UCSD-AML1 (cell line): Measurements from ENCODE around the gene SORBS1.

Experiments
- DNase-seq: peaks from one replicate; lab custom pipeline; 2025; ENCODE audit not compliant: unreplicated experiment; lab: John Stamatoyannopoulos, UW

The SORBS1 gene

DNA sequence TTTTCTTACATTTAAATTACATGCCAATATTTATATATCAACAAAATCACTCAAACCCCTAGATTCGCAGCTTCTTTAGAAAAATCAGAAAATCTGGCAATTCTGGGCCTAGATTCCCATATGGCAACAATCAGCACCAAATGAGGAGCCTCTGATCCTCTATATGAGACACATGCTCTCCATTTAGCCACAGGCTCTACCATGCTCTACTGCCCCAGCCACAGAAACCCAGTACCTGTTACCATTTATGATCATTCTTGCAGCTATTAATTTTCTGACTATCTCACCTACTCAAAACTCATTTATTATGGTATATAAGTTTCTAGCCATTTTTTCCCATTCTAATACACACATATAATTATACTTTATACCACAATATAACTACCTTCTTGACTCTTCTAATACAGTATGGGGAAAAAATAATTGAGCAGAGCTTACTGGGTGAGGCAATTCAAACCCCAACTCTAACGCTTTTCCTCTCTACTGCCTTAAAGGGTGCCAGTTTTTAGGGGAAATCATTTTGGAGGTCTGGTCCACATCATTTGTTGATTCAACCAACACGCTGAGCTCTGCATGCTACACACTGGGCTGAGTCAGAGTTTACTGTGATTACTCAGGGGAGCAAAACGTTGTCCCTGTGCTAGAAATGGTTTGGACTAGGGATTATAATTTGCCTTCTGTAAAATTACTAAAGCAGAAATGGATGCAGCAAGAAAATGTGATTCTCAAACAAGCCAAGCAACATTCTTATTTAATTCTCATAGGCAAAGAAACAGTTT, 281.9 kb downstream of the SORBS1 start:
- no peak for DNase-seq

DNA sequence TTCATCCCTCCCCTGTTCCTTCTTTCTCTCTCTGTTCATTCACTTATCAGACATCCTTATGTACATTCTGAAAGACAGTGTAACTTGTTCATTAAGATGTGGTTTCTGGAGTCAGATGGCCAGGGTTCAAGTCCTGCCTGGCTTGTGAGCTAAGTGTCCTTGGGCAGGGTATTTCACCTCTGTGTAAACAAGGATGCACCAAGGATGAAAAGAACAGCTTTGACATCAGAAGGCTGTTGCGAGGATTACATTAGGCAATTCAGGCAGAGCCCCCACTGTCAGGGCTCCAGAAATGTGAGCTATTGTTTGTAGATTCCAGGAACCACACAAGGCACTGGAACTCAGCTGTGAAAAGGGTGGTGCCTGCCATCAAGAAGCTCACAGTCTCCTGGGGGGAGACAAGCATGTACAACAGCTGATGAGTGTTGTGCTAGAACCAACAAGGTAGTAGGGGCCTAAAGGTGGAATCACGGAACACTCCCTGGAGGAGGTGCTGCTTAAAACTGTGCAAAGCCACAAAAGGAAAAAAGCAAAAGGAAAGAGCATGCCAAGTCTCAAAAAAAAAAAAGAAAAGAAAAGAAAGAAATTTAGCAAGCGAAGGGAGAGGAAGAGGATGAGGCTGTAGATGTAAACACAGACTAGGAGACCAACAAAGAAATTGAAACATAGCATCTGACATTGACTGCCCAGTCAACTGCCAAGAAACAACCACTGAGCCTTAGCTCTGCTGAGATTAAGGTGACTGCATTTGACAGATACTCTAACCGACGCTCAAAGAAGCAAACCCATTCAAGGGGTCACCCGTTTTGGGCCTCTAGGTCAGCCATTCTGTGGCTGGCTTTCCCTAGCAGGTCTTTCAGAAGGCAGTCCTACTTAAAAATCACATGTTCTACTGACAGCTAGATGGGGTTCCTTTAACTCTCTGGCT, 282.8 kb downstream of the SORBS1 start:
- no peak for DNase-seq

- DNase-seq = no peak
Measured at GRCh38 chr10:95277614-95278013, 283.6 kb downstream of the SORBS1 start.

- DNase-seq = no peak
Measured at GRCh38 chr10:95277201-95277570, 284.0 kb downstream of the SORBS1 start.

DNA sequence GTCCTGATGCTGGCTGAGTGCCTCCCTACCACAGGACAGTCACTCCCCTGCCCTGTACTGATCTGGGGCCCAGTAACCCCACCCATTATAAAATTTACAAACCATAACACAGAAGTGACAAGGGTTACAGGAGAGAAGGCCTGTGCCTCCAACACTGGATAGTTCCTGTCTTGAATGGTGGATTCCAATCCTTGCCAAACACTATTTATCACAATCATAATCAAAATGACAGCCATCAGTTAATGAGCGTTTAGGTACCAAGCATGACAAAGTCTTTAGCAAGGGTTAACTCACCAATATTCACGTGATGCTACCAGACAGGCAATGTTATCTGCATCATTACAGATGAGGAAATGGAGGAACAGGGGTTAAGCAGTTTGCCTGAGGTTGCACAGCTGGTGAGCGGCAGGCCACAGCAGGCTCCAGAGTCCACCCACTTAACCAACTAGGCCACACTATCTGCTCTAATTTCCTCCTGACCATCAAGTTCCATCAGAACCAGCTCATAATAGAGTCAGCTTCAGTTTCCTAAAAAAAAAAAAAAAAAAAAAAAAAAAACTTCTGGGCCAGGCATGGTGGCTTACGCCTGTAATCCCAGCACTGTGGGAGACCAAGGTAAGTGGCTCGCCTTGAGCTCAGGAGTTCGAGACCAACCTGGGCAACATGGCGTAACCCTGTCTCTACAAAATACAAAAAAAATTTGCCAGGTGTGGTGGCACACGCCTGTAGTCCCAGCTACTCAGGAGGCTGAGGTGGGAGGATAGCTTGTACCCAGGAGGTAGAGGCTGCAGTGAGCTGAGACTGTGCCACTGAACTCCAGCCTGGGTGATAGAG, 284.6 kb downstream of the SORBS1 start:
- DNase-seq = peak; percentile 27

DNA sequence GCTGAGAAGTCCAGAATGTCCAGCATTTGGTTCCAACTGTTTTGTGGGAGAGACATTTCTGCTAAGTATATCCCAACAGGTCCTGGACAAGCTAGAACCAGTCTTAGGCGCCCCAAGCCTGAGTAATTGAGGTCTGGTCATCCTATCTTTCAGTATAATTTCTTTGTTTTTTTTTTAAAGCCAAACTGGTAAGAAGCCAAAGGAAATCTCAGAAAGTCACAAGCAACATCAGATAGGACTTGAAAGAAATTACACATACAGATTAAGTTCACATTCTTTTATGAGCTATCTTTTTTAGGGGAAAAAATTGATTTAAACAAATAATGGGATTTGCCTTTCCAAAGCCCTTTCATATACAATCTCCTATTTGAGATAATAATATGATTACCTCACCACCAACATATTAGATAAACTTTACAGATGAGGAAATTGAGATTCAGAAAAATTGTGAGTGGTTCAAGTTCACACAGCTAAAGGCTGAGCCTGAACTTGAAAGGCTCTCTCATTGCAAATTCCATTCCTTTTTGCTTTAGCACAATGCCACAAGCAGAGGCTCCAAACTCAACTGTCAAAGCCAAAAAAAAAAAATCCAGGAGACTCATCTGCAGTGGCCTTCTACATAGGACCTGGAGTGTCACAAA, 285.3 kb downstream of the SORBS1 start:
- no peak for DNase-seq

DNA sequence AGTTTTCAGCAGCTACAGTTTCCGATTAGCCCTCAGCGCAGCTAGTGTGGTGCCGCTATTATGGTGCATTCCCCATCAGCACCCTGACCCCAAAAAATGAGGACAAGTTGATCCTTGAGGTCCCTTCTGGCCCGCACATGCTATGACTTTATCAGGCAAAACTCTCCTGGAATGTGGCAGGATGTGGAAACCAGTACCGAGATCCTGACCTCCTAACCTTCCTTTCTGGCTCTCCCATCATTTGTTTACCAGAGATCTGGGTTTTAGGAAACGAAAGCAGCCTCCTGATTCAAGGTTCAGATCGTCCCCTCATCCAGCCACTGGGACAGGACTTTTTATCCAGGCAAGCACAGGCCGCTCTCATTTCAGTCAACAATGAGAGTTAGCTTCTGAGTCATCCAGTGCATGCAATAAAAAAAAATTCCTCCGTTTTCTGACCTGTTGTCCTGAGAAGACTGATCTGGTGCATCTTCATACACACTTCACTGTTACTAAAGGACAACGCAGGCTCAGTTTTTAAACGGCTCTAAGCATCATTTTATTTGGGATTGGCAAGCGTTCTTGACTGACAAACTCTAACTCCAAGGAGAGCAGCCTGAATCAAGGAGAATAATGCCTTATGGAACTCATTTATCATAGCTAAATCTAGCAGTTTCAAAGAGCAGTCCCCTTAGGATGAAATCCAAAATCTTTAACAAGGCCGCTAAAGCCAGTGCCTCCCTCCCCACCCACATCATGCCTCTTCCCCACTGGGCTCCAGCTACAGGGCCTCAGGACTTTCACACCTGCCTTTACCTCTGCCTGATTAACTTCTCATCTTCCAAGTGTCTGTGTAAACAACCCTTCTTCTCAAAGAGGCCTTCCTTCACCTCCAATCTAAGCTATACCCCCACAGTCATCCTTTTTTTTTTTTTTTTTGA, 287.5 kb downstream of the SORBS1 start:
- DNase-seq = no peak

DNA sequence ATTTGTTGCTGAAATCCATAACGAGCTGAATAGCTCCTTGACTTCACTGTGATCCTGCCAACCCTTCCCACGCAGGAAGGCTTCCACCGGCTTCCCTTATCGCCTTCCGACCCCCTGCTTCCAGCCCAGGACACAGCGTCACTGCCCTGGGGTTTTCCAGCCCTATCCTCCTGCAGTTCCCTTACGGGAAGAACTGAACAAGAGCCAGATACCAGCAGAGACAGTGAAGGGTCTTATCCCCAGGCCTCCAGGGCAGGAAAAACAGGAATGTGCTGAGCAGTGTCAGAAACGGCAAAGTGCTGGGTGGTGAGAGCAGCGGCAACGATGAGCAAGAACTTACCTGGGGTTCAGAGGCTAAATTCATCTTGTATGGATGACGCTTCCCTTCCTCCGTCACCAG, 292.7 kb downstream of the SORBS1 start:
- DNase-seq = no peak

DNA sequence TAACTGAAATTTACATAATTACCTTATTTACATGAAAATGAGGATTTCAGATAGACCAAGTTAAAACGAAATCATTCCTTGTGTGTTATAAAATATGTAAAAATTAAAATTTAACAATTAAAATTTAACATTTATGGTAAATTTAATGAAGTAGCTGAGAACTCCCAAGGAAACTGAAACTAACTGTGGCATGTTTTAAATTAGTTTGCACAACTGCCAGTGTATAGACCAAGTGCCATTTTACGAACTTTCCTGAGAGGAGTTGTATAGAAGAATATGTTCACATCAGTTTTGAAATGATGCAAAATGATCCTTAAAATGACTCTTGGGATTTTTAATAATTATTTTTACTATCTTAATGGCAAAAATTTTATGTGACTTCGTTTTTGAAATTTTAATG, 293.9 kb downstream of the SORBS1 start:
- DNase-seq = no peak

GRCh38 chr10:95266674-95267095, 294.5 kb downstream of the SORBS1 start:
- no peak for DNase-seq

- no peak for DNase-seq
Measured at GRCh38 chr10:95265572-95265971, 295.6 kb downstream of the SORBS1 start.

- DNase-seq = no peak
Measured at GRCh38 chr10:95264227-95265051, 296.7 kb downstream of the SORBS1 start.

DNA sequence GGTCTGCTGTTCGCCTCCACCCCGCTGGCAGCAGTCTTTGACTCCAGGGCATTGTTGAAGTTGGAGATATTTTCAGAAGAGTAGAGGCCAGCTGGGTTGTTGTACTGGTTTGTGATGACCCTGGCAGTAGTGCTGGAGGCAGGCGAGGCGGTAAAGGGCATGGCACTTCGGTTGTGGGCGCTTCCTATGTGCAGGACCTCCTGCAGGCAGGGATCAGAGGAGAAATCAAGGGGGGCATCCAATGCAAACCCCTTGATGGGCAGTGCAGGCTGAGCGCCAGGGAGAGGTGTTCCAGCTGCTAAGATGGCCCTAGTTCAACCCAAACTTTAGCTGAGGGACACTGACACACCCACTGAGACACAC, 297.3 kb downstream of the SORBS1 start:
- DNase-seq = no peak

DNA sequence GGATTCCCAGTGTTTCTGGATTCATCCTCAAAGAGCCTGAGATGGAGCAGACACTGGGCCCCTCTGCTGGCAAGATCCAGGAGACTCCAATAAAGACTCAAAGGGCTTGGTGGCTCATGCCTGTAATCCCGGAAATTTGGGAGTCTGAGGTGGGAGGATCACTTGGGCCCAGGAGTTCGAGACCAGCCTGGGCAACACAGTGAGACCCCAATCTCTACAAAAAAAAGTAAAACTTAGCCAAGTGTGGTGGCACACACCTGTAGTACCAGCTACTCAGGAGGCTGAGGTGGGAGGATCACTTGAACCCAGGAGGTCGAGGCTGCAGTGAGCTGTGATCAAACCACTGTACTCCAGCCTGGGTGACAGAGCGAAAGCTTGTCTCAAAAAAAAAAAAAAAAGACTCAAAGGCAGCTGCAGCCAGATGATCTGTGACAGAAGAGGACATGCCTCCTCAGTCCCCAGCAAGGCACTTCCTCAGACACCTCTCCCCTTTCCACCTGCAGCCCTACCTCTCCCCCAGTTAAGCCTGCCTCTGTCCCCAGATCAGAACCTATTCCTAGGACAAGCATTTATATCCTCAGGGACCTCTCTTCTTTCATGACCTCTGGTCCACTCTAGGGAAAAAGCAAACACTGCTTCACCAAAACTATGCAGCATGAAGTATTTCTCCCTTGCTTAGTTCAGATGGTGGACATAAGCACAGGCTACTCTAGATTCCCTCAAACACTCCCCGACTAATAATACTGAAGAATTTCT, 298.2 kb downstream of the SORBS1 start:
- DNase-seq = no peak

GRCh38 chr10:95261926-95262325, 299.2 kb downstream of the SORBS1 start:
- no peak for DNase-seq
